ENCODE data around the gene SOAT1. TPM values are rescaled to one million over a fixed set of nuclear protein-coding genes. Genes with fewer than 3 reads are reported as not detected.

SOAT1 gene
- total RNA-seq, 1 experiment from 2014 or later, result 7.5 TPM

DNA sequence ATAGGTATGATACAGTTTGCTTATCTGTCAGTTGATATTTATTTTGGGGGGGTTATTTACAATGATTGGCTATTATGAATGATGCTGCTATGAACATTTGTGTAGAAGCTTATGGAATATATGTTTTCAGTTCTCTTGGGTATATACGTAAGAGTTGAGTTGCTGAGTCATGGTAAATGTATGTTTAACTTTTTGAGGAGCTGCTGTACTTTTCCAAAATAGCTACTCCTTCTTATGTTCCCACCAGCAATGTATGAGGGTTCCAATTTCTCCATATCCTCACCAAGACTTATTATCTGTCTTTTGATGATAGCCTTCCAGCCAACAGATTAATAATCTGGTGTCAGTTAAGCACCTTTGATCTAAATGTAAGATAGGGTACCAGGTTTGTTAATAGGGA lies 11.9 kb downstream of the SOAT1 start:
- Histone ChIP-seq H2BK120ac (ENCODE audit: low read depth, low read length, poor library complexity, severe bottlenecking) (no peak overlapping the region), H2AFZ (ENCODE audit: low read length) (no peak overlapping the region), H4K91ac (ENCODE audit: insufficient read length, low read depth, low read length) (no peak overlapping the region), H4K8ac (replicated peaks; ENCODE audit: insufficient read length, low read depth, low read length) (no peak overlapping the region), H3K4me2 (ENCODE audit: insufficient read depth, insufficient read length, low read length) (no peak overlapping the region), H2BK5ac (ENCODE audit: insufficient read length, low read length) (no peak overlapping the region), H3T11ph (ENCODE audit: low read length) (no peak overlapping the region), H2BK20ac (ENCODE audit: low read depth, low read length, poor library complexity, severe bottlenecking) (no peak overlapping the region), H3K79me2 (ENCODE audit: insufficient read depth, low read length) (no peaks in the 10 kb centered on the region), H3K4ac (ENCODE audit: low read depth, low read length) (no peak overlapping the region), H3K27me3 (ENCODE audit: insufficient read depth, low read length) (no peaks in the 10 kb centered on the region), H3K23me2 (ENCODE audit: insufficient read length, low read depth, low read length, poor library complexity, severe bottlenecking) (no peaks in the 10 kb centered on the region), H2BK12ac (ENCODE audit: insufficient read length, low read depth, low read length) (no peak overlapping the region), H3K14ac (ENCODE audit: insufficient read depth, low read length) (no peak overlapping the region), H2BK15ac (ENCODE audit: low read depth, low read length) (no peak overlapping the region), H2AK5ac (ENCODE audit: insufficient read length, low read length) (no peak overlapping the region), H3K23ac (ENCODE audit: insufficient read length, low read depth, low read length) (no peak overlapping the region), H3K56ac (ENCODE audit: insufficient read length, low read depth, low read length) (no peak overlapping the region), H4K20me1 (ENCODE audit: control insufficient read depth, insufficient read depth, insufficient read length) (no peaks in the 10 kb centered on the region), H4K5ac (ENCODE audit: insufficient read length, low read depth, low read length) (no peak overlapping the region), H3K9me3 (ENCODE audit: control insufficient read depth, low read depth, low read length) (no peaks in the 10 kb centered on the region), H3K79me1 (ENCODE audit: insufficient read depth, low read depth, low read length, poor library complexity, severe bottlenecking) (no peaks in the 10 kb centered on the region), H3K9ac (ENCODE audit: extremely low read depth, insufficient read length, low read length) (no peak overlapping the region), H3K18ac (ENCODE audit: insufficient read length, low read depth, low read length) (no peak overlapping the region), H3K4me1 (ENCODE audit: insufficient read depth, low read length) (no peaks in the 10 kb centered on the region), H3K27ac (ENCODE audit: insufficient read length, low read depth, low read length) (no peak overlapping the region)
- TF ChIP-seq, protein P1, sequence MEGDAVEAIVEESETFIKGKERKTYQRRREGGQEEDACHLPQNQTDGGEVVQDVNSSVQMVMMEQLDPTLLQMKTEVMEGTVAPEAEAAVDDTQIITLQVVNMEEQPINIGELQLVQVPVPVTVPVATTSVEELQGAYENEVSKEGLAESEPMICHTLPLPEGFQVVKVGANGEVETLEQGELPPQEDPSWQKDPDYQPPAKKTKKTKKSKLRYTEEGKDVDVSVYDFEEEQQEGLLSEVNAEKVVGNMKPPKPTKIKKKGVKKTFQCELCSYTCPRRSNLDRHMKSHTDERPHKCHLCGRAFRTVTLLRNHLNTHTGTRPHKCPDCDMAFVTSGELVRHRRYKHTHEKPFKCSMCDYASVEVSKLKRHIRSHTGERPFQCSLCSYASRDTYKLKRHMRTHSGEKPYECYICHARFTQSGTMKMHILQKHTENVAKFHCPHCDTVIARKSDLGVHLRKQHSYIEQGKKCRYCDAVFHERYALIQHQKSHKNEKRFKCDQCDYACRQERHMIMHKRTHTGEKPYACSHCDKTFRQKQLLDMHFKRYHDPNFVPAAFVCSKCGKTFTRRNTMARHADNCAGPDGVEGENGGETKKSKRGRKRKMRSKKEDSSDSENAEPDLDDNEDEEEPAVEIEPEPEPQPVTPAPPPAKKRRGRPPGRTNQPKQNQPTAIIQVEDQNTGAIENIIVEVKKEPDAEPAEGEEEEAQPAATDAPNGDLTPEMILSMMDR (conservative IDR thresholded peaks at IDR 0.05), result no peak
- Mint-ChIP-seq H3K27ac (no peak overlapping the region), H3K36me3 (ENCODE audit: insufficient read depth in 1 of 3, low read depth in 3 of 3) (no peaks in the 10 kb centered on the region; a peak in 2 of 7 replicates), H3K9me3 (no peaks in the 10 kb centered on the region), H3K4me1 (no peaks in the 10 kb centered on the region), H3K4me3 (no peak overlapping the region), H3K27me3 (ENCODE audit: low read depth) (peaks cover 22% of the 10 kb centered on the region)
- no peak for DNase-seq
- WGBS (ENCODE audit: extremely low coverage, insufficient read length, low lambda C conversion rate), result no CpG with 5 or more reads among the region's 1 CpG

Measured in H9 (cell line).